SIG-M5 (cell line): ENCODE measurements around the gene FKRP.
A peak's percentile ranks its signal among the peaks of the same experiment; 100 is the strongest.

Source experiments
- DNase-seq: peaks from one replicate; lab custom pipeline; 2025; lab: John Stamatoyannopoulos, UW

Gene FKRP

DNA sequence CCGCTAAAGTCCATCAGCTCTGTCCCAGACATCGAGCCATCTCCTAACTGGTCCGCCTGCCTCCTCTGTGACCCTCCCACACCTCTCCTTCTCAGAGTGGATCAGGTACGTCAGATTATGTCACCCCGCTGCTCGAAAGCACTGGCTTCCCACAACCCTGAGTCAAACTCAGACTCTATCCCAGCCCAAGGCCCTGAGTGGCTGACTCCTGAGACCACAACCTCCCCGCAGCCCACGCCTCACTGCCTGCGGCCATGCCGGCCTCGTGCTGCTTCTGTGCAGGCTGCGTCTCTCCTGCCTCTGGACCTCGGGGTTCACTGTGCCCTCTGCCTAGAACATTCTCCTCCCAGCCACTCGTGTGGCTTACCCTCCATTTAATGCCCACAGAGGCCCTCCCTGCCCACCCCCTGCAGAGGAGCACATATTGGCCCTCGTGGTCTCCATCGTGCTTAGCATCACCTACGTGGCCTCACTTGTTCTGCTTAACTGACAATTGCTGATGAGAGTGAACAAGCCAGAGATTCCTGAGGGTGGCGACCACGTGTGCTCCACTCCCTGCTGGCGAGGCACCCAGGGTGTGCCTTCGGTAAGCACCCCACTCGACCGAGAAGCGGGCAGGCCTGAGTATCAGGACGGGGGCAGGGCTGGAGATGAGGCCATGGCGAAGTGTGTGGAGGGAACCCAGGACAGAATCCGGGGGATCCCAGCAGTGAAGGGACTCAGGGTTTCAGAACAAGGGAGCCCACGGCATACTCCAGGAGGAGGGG lies 13.5 kb upstream of the FKRP start:
- no peak for DNase-seq

DNA sequence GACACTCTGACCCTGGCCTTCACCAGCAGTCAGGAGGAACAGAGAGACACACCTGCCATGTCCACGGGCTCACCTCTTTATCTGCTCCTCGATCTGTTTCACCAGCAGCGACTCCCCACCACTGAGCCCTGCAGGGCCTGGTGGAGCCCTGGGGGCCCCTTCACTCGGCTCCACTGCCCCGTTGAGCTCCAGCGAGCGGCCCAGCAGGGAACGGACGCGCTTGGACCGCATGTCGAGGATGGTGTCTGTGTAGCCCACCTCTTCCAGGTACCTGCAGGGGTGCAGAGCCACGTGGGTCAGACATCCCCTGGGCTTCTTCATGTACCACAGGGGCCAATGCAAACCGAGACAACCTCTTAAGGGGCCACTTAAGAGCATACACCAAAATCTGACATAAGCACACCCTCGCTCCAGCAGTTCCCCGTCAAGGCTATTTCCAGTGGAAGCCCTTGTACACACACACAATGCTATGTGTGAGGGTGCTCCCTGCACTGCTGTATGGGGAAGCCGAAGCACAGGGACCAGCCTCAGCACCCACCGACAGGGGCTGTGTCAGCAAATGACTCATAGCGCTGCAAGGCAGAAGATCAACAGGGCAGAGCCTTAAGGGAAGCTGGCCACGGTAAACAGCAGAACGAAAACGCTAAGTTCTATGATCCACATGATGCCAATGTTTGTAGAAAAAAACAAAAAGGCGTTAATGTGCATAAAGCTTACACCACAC lies 12.7 kb upstream of the FKRP start:
- peak; percentile 50 for DNase-seq

GRCh38 chr19:46733690-46734292 lies 12.1 kb upstream of the FKRP start:
- no peak for DNase-seq

- no peak for DNase-seq
These were observed 9.1 kb upstream of the FKRP start for GRCh38 chr19:46736531-46737297.

- DNase-seq, result no peak
These were observed 8.6 kb upstream of the FKRP start for GRCh38 chr19:46737298-46737654.

GRCh38 chr19:46737761-46738171 lies 8.1 kb upstream of the FKRP start:
- DNase-seq, result no peak

DNA sequence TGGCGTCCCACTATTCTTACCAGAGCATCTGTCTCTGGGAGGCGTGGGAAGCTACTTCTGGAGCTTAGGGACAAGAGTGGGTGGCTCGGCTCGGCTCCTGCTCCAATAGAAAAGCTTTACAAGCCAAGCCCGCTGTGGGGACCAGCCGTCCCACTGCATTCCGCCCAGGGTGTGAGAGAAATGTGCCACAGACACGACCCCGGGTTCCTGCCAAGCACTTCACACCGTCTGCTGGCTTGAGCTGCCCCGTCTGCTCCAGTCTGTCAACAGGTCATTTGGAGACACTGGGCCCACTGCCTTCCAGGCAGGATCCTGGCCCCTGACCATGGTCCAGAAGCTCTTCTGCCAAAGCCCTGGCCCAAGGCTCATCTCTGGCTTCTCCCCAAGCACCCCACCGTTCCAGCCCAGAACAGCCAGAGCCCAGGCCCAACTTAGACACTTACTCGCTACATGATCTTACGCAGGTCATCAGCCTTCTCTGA lies 6.5 kb upstream of the FKRP start:
- DNase-seq, result no peak

DNA sequence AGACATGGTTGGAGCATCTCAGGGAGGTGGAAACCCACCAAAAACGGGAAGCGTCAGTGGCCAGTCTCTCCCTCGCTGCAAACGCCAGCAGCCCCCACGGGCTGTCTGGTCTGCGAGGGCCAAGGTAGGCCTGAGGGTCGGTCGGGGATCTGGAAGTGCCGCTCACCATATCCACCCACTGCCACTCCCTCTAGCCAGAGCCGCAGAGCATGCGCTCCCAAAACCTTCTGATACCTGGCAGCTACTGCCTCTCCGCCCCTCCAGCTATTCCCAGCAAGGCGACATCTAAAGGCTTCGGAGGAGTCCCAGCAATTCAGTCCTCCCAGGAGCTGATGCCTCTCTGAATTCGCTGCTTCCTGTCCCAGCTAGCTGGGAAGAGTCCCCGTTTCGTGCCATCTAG lies 4.4 kb upstream of the FKRP start:
- DNase-seq, result no peak

GRCh38 chr19:46742926-46743480 lies 2.9 kb upstream of the FKRP start:
- DNase-seq, result no peak

GRCh38 chr19:46744005-46744691 lies 1.7 kb upstream of the FKRP start:
- DNase-seq, result no peak

DNA sequence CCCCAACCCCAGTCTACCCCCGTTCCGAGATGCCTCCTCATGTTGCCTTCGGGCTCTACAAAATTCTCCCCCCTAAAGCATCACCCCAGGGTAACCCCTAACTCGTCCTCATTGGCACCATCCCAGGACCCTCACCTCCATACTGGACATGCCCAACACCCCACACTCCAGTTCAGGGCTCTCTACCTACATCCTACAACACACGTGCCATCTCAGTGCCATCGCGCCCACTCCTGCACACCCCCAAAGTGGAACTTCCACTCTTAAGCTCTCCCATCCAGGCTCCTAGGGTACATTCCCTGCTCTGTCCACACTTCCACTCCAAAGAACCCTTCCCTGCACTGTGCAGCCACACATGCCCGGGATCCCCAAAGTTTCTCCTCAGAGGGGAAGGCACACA lies 827 bp upstream of the FKRP start:
- no peak for DNase-seq

DNA sequence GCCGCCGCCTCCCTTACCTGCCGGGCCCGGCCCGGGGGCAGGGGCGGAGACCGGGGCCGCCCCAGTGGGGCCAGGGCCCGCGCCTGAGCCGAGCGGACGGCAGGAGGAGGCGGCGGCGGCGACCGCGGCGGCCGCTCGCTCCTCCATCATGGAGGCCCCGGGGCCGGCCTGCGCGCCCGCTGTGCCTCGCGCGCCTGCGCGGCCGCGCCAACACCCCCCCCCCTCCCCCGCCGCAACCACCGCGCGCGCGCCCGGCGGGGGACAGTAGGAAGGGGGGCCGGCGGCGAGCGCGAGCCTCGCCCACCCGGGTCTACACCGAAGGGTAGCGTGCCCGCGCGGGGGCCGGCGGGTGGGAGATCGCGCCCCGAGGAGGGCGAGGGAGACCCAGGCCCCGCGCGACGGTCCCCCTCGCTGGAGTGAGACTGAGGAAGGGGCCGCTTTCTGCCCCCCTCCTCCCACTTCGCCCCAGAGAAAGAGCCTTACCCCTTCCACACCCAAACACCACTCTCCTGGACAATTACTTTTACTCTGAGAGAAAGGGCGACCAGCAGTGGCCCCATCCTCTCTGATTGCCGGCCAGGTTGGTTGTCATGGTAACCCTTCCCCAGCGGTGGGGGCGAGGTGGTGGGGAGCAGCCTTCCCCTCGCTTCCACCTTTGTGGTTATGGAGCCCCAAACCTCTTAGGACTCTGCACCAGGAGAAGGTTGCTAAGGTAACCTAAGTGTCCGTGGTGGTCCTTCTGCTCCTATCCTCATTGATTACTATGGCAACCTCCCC lies 612 bp downstream of the FKRP start, which contains the start of gene STRN4:
Gene STRN4 (minus strand): TSS at position 170 of the 777 bp plus-strand sequence. CDS start 20 bp downstream, at position 150.
- no peak for DNase-seq

DNA sequence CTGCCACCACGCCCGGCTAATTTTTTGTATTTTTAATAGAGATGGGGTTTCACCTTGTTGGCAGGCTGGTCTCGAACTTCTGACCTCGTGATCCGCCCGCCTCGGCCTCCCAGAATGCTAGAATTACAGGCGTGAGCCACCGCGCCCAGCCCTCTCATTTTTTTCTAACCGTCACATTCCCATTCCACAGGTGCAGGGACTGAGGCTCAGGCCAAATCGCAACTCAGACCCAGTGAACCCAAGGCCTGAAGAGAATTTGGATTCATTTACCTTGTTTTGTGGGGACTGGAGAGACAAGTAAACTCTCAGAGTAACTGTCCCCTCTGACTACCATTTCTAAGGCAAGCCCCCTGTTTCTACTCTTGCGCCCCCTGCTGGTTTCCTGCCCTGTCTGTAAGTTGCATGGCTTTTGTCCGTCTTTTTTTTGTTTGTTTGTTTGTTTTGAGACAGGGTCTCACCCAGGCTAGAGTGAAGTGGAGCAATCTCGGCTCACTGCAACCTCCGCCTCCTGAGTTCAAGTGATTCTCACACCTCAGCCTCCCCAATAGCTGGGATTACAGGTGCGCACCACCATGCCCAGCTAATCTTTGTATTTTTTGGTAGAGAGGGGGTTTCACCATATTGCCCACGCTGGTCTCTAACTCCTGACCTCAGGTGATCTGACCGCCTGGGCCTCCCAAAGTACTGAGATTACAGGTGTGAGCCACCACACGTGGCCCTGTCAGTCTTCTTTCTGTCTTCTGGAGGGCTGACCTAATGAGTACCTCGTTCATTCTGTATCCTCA lies 2.7 kb downstream of the FKRP start:
- no peak for DNase-seq

GRCh38 chr19:46753420-46754155 lies 7.7 kb downstream of the FKRP start:
- DNase-seq, result no peak

DNA sequence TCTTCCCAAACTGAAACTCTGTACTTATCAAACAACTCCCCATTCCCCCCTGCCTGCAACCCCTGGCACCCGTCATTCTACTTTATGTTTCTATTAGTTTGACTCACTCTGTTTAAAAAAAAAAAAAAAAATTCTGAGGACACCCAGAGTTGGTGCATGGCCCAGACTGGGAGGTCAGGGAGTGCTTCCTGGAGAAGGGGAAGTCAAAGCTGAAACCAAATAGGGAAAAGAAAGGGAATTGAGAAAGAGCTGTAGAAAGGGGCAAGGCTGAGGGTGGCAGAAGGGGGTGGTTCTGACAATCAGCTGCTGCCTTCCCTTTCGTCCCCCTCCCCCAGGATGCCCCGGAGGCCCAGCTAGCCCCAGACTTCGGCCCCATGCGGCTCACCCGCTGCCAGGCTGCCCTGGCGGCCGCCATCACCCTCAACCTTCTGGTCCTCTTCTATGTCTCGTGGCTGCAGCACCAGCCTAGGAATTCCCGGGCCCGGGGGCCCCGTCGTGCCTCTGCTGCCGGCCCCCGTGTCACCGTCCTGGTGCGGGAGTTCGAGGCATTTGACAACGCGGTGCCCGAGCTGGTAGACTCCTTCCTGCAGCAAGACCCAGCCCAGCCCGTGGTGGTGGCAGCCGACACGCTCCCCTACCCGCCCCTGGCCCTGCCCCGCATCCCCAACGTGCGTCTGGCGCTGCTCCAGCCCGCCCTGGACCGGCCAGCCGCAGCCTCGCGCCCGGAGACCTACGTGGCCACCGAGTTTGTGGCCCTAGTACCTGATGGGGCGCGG lies 9.4 kb downstream of the FKRP start:
- no peak for DNase-seq

- no peak for DNase-seq
These were observed 10.1 kb downstream of the FKRP start for GRCh38 chr19:46755853-46756543.

DNA sequence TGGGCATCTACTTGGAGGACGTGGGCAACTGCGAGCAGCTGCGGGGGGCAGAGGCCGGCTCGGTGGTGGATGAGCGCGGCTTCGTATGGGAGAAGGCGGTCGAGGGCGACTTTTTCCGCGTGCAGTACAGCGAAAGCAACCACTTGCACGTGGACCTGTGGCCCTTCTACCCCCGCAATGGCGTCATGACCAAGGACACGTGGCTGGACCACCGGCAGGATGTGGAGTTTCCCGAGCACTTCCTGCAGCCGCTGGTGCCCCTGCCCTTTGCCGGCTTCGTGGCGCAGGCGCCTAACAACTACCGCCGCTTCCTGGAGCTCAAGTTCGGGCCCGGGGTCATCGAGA lies 10.7 kb downstream of the FKRP start:
- DNase-seq, result no peak

- DNase-seq, result no peak
These were observed 13.3 kb downstream of the FKRP start for GRCh38 chr19:46759206-46759605.
